ENCODE measurements around the gene KLF7.

GRCh38 chr2:207077266-207077665, 88.5 kb downstream of the KLF7 start:
- TF ChIP-seq EZH2 (IDR thresholded peaks at IDR 0.05) (no peak), CTCF (IDR thresholded peaks at IDR 0.05) (no peak)

All from neural progenitor cell (in vitro differentiated cells).